Breast epithelium (tissue), 3 donors: ENCODE results near the gene LNPK.

Experiments used
- POLR2A ChIP-seq: fragments of 450-650 bp; IDR thresholded peaks from one replicate; pipeline ENCODE4 v1.6.1; 2016; ENCODE audit warnings: antibody characterized with exemption, mild to moderate bottlenecking, moderate library complexity
- POLR2AphosphoS5 ChIP-seq, 3 donors: sonication (generic); formaldehyde crosslinking; IDR thresholded peaks; one replicate each; pipeline ENCODE4 v1.6.1; 2017; ENCODE audit warnings: antibody characterized with exemption in 3 of 3
- TF ChIP-seq, protein P1 (sequence below), 3 donors: fragments of 450-650 bp; IDR thresholded peaks; one replicate each; pipeline ENCODE4 v1.5.1; 2016 to 2017; ENCODE audit warnings: antibody characterized with exemption in 3 of 3, mild to moderate bottlenecking in 3 of 3, moderate library complexity in 3 of 3

- TF ChIP-seq, protein P1, sequence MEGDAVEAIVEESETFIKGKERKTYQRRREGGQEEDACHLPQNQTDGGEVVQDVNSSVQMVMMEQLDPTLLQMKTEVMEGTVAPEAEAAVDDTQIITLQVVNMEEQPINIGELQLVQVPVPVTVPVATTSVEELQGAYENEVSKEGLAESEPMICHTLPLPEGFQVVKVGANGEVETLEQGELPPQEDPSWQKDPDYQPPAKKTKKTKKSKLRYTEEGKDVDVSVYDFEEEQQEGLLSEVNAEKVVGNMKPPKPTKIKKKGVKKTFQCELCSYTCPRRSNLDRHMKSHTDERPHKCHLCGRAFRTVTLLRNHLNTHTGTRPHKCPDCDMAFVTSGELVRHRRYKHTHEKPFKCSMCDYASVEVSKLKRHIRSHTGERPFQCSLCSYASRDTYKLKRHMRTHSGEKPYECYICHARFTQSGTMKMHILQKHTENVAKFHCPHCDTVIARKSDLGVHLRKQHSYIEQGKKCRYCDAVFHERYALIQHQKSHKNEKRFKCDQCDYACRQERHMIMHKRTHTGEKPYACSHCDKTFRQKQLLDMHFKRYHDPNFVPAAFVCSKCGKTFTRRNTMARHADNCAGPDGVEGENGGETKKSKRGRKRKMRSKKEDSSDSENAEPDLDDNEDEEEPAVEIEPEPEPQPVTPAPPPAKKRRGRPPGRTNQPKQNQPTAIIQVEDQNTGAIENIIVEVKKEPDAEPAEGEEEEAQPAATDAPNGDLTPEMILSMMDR (IDR thresholded peaks at IDR 0.05): no peak
- TF ChIP-seq POLR2AphosphoS5 (IDR thresholded peaks at IDR 0.05): no peak
- TF ChIP-seq POLR2A: no peak
Measured at GRCh38 chr2:175922160-175922559, 79.9 kb downstream of the LNPK start.
